ENCODE measurements around the gene KRT78.
"Not testable (repeated sequence)": the region's sequence is repeated elsewhere in the genome, so short reads cannot be mapped to it uniquely, and the experiment has no call there.

The KRT78 gene, protein sequence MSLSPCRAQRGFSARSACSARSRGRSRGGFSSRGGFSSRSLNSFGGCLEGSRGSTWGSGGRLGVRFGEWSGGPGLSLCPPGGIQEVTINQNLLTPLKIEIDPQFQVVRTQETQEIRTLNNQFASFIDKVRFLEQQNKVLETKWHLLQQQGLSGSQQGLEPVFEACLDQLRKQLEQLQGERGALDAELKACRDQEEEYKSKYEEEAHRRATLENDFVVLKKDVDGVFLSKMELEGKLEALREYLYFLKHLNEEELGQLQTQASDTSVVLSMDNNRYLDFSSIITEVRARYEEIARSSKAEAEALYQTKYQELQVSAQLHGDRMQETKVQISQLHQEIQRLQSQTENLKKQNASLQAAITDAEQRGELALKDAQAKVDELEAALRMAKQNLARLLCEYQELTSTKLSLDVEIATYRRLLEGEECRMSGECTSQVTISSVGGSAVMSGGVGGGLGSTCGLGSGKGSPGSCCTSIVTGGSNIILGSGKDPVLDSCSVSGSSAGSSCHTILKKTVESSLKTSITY

DNA sequence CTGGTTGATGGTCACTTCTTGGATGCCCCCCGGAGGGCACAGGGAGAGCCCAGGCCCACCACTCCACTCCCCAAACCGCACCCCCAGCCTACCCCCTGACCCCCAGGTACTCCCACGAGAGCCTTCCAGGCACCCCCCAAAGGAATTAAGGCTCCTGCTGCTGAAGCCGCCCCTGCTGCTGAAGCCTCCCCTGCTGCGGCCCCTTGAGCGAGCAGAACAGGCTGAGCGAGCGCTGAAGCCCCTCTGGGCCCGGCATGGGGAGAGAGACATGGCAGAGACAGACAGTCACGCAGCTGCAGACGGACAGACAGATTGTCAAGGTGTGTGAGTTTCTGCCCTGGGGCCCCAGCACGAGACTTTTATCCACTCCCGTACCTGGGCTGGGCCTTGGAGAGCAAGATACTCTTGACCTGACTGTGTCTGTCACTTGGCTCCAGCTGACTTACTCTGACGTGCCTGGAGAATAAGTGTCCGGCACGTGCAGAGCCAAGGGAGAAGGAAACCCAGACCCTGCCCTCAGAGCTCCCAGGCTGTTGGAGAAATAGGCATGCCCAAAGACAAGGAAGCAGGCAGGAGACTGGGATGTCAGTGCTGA lies at the start of gene KRT78:
TSS of gene KRT78 (minus strand) at position 334 of the 595 bp plus-strand sequence. CDS start at position 270, 64 bp downstream.
- DNase-seq, result no peak

DNA sequence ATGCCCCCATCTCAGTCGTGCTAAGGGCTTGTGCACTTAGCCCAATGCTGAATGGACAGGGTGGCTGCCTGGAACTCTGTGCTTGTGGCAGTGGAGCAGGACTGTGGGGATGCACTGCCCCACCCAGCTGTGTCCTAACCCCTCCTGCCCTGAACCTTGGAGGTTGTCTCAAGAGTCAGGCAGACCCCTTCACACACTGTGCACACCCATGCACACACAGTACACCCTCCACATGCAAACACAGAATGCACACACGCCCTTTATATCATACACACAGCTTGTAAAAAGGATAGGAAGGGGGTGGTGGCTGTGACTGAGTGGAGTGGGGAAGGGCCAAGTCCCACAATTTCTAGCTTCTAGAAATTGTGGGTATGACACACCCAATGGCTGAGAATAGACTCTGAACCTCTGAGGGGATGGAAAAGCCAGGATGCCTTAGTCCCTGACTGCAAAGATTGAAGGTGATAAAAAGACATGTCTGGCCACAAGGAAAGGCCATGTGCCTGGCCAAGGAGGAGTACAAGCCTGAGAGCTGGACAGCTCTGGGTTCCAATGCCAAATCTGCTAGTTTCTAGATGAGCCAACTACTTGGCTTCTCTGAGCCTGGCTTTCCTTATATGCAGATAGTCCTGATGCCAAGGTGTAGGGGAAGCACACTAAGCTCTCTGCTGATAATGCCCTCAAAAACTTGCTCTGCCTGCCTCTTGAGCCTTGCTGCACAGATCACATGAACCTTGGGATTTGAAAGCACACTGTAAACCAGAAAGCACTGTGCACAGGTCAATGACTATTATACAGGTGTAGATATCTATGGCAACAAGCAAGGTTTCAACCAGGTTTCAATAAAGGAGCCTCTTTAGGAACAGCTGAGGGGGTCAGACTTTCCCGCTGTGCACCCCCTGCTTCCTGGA lies 47.7 kb upstream of the KRT78 start:
- no peak for DNase-seq

DNA sequence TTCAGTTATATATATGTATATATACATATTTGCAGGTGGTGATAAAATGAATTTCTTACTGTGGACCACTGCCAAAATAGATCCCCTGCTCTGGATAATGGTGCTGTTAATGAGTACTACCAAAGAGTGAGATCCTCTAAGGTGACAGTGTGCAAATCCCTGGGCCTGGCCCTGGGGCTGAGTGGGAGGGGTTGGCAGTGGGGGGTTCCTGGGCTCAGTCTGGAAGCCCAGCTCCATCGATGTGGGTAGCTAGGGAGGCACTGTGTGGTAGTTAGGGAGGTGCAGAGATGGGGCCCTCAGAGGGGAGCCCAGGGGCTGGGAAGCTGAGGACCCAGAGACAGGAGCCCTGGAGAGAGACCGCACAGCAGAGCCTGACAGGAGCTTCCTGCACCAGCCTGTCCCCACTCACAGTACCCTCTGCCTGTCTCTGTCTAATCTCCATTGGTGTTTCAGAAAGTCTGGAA lies 47.0 kb upstream of the KRT78 start:
- DNase-seq, result peak; percentile 73

DNA sequence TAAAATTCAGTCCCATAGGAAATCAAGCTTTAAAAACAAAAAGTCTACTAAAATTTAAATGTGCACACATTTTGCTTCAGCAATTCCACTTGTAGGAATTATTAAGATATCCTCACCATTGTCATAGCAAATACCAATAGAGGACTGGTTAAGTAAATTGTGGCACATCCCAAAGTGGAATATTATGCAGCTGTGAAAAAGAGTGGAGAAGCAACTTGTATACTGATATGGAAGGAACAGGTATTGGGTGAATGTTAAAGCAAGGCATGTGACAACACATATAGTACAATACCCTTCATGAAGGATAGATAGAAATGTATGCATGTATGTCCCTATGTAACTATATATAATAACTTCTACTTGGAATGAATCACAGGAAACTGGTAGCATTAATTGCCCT lies 44.2 kb upstream of the KRT78 start:
- no peak for DNase-seq

DNA sequence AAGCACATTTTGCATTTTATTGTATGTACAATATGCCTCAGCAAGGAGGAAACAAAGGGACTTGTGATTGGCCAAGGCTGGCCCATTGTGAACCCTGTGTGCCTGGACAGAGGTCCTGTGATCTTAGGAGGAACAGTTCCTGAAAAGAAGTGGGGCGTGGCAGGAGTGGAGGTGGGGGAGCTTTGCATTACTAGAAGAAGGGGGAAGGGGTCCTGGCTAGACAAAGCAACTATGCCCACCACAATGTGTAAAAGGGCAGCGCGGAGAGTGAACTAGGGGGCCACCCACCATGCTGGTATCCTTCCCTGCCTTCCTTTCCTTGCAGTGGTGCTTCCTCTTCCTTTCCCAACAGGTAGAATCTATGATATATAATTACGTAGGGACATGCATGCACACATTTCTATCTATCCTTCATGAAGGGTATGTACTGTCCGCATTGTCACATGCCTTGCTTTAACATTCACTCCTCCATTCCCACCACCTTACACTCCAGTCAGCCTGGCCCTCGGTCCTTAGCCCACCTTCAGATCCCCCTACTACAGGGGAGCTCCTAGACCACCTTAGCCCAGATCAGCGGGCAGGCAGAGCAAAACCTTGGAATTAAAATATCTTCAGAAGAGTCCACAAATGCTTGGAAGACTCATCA lies 43.5 kb upstream of the KRT78 start:
- DNase-seq, result no peak

DNA sequence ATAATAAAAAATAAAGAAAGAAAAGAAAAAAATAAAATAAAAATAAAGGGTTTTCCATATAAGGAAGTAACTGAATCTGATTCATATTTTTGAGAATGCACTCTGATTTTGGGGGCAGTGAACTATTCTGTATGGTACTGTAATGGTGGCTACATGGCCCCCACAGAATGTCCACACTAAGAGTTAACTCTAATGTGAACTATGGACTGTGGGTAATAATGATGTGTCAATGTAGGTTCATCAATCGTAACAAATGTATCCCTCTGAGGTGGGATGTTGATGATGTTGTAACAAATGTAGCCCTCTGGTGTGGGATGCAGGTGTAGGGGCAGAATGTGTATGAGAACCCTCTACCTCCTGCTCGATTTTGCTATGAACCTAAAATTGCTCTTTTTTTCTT lies 42.2 kb upstream of the KRT78 start:
- DNase-seq, result no peak

DNA sequence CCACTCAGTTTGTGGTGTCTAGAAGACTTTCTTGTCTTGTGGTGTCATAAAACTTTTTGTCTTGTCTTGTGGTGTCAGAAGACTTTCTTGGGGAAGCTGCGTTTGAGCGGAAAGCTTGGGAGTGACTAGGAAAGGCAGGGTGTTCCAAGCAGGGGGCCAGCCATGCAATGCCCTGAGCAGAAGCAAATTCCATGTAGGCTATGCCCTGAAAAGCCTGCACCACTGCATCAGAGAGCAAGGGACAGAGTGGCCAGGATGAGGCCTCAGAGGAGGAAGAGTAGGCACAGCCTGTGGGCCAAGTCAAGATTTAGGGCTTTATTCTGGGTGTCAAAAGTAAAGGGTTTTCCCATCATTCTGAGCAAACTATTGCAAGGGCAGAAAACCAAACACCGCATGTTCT lies 41.6 kb upstream of the KRT78 start:
- DNase-seq, result no peak

DNA sequence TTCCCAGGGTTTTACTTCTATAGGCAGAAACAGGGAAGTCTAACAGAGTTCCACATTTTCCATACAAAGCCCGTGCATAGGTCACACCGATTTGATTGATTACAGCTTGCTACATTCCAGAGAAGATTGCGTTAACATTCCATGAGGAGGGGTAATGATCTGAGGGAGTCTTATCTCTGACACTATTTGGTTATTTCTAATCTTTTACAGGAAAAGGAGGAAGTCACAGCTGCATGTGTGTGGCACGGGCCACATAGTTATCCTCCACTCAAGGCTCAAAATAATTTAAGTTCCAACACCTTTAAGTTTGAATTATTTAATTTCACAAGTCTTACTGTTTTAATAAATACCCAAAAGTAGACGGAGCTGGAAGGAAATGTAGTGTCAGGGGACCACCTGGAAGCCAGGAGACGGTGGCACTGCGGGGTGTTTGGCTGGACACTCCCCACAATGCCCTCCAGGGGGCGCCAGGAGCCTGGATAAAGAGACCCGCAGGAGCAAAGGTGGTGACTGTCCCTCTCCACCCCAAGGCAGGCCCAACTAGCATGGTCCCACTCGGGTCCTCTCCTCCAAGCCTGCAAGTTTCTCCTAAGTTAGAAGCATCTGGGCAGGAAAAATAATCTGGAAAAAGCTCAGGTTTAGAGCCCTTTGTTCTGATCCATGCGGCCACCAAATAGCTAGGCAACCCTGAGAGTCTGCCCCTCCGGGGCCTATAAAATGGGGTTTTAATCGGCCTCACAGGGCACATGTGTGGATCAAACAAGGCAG lies 35.9 kb upstream of the KRT78 start:
- DNase-seq, result peak; percentile 34

DNA sequence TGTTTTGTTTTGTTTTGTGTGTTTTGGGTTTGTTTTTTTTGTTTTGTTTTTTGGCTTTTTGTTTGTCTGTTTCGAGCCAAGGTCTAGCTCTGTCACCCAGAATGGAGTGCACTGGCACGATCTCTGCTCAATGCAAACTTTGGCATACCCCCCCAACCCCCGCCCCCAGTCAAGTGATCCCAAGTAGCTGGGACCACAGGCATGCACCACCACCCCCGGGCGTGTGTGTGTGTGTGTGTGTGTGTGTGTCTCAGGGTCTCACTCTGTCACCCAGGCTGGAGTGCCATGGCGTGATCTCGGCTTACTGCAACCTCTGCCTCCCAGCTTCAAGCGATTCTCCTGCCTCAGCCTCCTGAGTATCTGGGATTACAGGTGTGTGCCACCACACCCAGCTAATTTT lies 31.7 kb upstream of the KRT78 start:
- DNase-seq, result not testable (repeated sequence)

DNA sequence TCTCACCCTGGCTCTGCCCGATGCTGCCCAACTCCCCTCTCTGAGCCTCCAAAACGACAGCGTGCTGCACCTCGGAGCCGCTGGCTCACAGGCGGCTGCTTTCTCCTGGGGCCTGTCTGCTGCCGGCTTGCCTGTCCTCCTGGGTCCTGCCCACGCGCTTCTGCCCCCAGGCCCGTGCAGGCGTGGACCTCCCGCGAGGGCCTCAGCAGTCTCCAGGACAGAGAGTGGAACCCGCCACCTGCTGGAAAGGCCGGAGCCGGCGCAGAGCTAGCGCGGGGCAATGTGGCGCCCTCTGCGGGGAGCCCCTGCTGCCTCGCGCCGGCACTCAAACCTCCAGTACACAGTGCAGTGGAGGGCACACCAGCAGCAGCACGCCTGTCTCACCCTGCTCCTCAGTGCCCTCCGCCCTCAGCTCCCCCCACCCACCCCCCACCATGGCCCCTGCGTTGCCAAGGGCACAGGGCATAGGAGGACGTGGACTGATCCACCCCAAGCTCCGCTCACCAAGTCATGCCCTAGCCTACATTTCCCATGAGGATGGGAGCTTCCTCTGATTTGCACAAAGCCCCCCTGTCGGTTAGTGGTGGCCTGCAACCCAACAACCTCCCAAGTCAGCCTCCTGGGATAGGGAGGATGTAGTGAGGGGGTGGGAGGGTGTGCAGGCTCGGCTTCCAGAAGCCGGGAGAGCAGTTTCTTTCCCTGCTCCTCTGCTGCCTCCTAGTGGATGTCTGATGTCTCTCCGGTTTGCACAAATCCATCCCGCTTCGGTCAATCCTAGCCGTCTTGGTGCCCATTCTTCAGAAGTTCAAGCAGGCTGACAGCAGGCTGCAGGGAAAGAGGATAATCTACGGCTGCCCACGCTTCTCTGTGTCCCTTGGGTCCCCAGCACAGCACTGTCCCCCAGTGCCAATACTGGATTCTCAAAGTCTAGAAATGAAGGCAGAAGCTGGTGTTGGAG lies 30.9 kb upstream of the KRT78 start:
- DNase-seq, result peak; percentile 89

DNA sequence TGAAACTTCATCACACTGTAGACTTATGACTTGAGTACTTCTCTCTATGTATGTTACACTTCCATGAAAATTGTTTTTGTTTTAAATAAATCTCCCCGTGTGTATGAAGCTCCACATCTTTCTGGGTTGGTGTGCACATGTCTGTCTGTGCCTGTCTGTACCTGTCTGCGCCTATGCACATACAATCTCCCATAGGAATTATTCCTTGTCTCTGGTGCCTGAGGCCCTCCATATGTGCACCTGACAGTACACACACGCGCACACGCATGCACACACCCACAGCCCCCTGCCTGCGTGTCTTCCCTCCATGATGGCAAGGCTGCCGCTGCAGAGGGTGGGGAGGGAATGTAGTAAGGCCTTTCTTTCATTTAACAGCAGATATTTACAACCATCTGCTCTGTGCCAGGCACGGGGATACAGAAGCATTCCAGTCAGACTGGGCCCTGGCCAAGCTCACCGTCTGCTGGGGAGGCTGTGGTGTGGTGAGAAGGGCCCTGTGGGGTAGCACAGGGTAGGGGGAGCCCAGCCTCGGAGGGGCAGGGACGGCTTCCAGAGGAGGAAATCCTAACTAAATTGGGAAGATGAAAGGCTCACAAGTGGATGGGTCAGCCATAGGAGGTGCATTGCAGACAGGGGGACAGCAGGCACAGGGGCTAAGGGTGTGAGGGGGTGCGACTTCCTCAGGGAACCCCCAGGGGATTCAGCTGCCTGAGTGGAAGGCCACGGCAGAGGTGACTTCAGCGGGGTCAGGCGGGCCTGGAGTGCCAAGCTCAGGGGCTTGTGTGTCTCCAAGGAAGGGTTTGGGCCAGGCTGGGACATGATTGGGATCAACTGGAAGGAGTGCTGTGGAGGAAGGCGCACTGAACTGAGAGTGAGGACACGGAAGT lies 30.0 kb upstream of the KRT78 start:
- DNase-seq, result peak; percentile 55

DNA sequence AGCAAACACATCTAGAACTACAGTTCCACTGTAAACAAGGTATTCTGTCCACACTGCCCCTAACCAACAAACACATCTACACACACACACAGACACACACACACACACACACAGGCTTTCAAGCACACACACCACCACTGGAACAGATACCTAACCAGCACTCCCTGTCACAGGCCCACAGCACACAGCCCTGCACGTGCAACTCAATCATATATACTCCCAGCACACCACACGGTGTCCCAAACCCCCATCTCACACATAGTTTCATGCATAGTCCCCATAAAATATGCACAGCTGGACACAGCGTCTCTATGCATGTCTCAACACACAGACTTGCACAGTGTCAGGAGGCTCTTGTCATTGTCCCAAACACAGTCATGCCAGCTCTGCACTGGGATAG lies 28.4 kb upstream of the KRT78 start:
- DNase-seq, result no peak

DNA sequence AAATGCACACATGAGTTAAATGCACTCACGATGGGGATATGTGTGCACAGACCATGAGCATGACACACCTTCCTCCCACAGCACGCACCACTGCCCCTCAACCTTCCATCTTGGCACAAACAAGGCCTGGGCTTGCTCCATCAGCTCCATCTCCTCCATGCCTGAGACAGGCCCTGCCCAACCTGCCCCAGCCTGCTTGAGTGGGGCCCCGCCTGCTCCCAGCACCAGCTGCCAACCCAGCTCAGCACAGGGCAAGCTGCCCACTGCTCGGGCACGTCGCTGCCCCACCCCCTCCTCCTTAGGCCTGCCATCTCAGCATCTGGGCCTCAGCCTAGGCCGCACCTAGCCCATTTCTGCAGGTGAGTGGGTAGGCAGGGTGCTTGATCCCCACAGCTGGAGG lies 27.6 kb upstream of the KRT78 start:
- DNase-seq, result no peak

DNA sequence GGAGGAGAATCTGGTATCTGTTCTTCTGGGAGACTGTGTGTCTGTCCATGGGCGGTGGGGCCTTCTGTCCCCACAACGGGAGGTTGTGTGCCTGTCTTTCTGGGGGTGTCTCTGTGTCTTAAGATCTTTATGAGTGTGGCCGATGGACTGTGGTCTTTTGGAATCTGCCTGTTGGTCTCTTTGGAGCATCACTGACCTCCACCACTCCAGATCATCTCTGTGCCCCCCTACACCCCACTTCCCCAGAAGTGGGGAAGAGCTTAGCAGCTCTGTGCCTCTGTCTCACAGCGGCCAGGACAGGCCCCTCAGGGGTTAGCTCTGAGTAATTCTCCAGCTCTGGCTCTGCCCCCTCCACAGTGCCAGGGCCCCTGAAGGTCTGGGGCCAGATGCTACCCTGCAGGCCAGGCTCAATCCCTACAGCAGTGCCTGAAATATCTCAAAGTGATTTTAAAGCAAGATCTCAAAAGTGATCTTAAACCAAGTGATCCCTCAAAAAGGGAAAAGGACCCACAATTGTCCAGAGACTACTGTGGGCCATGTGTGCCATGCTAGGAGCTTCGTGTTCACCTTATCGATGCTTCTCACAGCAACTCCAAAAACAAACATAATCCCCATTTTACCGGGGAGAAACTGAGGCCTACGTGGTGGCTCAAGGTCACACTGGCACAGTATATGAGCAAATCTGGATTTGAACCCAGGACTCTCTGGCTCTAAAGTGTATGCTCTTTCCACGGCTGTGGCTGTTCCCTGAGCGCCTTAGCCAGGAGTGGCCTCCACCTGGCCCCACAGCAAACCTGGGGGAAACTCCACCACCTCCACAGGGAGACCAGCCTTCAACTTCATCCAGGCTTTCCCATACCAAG lies 26.0 kb upstream of the KRT78 start:
- peak; percentile 51 for DNase-seq

DNA sequence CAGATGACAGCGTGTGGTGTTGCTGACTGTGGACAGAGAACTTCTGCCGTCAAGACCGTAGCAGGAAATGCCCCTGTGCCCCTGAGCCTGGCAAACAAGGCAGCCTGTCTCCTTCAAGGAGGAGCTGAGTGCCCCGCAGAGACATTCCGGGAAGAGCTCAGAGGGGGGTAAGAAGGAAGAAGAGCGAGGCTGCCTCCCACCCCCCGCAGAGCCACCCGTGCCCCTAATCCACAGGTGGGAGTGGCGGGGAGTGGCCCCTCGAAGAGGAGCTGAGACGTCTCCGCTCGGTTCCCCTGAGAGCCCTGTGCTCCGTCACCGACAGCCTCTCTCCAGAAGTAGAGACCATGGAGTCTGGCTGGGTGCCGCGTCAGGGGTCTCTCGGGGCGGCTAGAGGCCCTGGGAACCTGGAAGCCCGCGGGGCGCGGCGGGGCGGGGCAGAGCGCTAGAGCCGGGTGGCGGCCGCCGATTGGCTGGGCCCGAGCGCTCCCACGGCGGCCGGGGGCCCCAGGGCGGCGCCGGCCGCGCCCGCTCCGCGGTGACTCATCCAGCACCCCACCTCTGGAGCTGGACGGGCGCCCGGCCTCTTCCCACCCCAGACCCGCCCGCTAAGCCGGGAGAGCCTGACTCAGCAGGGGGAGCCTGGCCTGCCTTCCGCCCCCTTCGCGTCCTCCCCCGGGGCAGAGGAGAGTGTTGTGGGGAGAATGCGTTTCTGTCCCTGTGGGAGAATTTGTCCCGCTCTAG lies 25.2 kb upstream of the KRT78 start:
- DNase-seq, result peak; percentile 98

DNA sequence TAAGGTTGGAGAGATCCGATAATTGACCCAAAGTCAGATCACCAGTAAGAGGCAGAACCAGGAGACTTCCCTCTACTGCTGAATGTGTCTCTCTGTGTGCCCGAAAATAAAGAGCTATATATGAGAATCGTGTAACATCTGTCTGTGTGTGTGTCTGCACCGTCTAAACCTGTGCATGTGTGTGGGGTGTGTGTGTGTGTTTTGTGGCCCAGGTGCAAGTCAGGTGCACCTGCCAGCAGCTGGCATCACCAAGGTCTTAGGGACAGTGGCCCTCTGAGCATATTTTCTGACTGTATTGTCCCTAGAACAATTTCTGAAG lies 24.7 kb upstream of the KRT78 start:
- no peak for DNase-seq

DNA sequence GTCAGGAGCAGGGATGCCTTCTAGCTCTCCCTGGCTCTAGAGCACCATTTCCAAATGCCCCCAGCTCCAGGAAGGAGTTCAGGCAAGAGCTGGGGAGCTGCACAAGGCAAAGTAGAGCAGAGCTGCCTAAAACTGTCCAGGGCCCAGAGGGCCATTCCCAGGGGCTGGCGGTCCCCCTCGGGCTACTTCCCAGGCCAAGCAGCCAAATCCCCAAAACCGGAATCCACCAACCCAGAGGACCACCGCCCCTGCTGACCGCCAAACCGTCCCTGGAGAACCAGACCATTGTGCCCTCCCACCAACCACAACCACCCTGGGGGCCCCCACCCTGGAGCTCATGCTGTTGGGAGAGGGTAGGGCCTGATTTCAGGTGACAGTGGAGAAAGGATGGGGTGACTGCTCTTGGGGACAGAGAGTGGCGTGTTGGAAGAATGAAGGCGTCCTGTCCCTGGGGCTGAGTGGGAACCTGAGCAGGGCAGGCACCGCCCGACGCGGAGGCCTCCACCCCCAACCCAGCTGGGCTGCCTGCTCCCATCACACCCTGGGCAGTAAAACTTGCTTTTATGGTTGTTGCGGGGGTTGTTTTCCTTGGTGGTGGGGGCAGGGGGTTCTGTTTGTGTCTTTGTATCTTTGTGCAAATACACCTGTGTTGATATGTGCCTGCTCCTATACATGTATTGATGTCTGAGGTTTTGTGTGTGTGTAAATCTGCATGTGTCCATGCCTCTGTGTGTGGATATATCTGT lies 24.0 kb upstream of the KRT78 start:
- DNase-seq, result no peak
